Measurements from ENCODE around the gene CP. TPM values are rescaled to one million over a fixed set of nuclear protein-coding genes. Genes with fewer than 3 reads are reported as not detected.
"Not testable (repeated sequence)": the region's sequence is repeated elsewhere in the genome, so short reads cannot be mapped to it uniquely, and the experiment has no call there.

CP gene
- total and polyA plus RNA-seq, 2 of the 13 experiments (the other 11 are each of a cell fraction or from before 2014, with no cell fraction given) = 42.6 to 789 TPM

DNA sequence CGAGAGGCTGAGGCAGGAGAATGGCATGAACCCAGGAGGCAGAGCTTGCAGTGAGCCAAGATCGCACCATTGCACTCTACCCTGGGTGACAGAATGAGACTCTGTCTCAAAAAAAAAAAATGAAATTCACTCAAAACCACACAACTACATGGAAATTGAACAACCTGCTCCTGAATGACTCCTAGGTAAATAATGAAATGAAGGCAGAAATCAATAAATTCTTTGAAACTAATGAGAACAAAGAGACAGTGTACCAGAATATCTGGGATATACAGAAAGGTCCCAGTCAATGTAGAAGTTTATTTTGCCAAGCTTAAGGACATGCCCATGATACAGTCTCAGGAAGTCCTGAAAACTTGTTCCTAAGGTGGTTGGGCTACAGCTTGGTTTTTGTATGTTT, 16.6 kb upstream of the CP start (continued):
- TF ChIP-seq NR2F6 (IDR thresholded peaks at IDR 0.05) (peak; percentile 23; the same call in 1 of the 2 replicates), SIX1 (CRISPR knock-in tag; IDR thresholded peaks at IDR 0.05; ENCODE audit: borderline replicate concordance) (peak; percentile 18; the same call in 1 of the 2 replicates), KAT8 (CRISPR knock-in tag; IDR thresholded peaks at IDR 0.05) (0 out of 2 replicates have a peak, but pooled peaks have one; percentile 36), SOX6 (CRISPR knock-in tag; IDR thresholded peaks at IDR 0.05) (peak; percentile 72), RXRB (CRISPR knock-in tag; IDR thresholded peaks at IDR 0.05; ENCODE audit: borderline replicate concordance) (0 out of 2 replicates have a peak, but pooled peaks have one; percentile 50)
- TF ChIP-seq NR2F6 (CRISPR knock-in tag; IDR thresholded peaks at IDR 0.05); SOX6 (IDR thresholded peaks at IDR 0.05): not testable (repeated sequence)
- TF ChIP-seq, protein P1, sequence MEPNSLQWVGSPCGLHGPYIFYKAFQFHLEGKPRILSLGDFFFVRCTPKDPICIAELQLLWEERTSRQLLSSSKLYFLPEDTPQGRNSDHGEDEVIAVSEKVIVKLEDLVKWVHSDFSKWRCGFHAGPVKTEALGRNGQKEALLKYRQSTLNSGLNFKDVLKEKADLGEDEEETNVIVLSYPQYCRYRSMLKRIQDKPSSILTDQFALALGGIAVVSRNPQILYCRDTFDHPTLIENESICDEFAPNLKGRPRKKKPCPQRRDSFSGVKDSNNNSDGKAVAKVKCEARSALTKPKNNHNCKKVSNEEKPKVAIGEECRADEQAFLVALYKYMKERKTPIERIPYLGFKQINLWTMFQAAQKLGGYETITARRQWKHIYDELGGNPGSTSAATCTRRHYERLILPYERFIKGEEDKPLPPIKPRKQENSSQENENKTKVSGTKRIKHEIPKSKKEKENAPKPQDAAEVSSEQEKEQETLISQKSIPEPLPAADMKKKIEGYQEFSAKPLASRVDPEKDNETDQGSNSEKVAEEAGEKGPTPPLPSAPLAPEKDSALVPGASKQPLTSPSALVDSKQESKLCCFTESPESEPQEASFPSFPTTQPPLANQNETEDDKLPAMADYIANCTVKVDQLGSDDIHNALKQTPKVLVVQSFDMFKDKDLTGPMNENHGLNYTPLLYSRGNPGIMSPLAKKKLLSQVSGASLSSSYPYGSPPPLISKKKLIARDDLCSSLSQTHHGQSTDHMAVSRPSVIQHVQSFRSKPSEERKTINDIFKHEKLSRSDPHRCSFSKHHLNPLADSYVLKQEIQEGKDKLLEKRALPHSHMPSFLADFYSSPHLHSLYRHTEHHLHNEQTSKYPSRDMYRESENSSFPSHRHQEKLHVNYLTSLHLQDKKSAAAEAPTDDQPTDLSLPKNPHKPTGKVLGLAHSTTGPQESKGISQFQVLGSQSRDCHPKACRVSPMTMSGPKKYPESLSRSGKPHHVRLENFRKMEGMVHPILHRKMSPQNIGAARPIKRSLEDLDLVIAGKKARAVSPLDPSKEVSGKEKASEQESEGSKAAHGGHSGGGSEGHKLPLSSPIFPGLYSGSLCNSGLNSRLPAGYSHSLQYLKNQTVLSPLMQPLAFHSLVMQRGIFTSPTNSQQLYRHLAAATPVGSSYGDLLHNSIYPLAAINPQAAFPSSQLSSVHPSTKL (CRISPR knock-in tag; IDR thresholded peaks at IDR 0.05) = peak; percentile 63; the same call in 1 of the 2 replicates
- TF ChIP-seq, protein P2, sequence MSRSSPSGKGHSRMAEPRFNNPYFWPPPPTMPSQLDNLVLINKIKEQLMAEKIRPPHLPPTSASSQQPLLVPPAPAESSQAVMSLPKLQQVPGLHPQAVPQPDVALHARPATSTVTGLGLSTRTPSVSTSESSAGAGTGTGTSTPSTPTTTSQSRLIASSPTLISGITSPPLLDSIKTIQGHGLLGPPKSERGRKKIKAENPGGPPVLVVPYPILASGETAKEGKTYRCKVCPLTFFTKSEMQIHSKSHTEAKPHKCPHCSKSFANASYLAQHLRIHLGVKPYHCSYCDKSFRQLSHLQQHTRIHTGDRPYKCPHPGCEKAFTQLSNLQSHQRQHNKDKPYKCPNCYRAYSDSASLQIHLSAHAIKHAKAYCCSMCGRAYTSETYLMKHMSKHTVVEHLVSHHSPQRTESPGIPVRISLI (CRISPR knock-in tag; IDR thresholded peaks at IDR 0.05; ENCODE audit: borderline replicate concordance) = peak; percentile 81

Data from HepG2 (cell line).